ENCODE measurements around the gene C19orf53.
"Not testable (repeated sequence)": the region's sequence is repeated elsewhere in the genome, so short reads cannot be mapped to it uniquely, and the experiment has no call there.

C19orf53 gene

GRCh38 chr19:13763265-13763664 is 11.0 kb upstream of the C19orf53 start:
- in situ Hi-C loops (cut with HindIII; ENCODE audit: low sequenced_read_pairs) = no loop called here

GRCh38 chr19:13764101-13764807 is 10.0 kb upstream of the C19orf53 start, which contains the start of gene MRI1:
Gene MRI1, plus strand, starts transcription at chr19:13764522. Its CDS starts 67 bp downstream, at chr19:13764589.
- in situ Hi-C loops (cut with HindIII; ENCODE audit: low sequenced_read_pairs) = no loop called here

DNA sequence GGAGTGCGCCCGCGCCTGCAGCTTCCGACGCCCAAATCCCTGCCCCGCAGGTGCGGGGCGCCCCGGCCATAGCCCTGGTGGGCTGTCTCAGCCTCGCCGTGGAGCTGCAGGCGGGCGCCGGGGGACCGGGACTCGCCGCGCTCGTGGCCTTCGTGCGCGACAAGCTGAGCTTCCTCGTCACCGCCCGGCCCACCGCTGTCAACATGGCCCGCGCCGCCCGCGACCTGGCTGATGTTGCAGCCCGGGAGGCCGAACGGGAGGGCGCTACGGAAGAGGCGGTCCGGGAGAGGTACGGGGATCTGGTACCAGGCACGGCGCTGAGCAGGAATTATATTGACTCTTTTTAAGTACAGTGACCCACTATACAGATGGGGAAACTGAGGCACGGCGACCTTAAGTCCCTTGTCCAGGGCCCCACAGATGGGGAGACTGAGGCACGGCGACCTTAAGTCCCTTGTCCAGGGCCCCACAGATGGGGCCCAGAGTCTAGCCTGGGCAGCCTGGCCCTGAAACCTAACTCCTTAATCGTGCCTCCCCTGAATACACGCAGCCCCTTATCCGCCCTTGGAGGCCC is 9.3 kb upstream of the C19orf53 start:
- in situ Hi-C loops (cut with HindIII; ENCODE audit: low sequenced_read_pairs) = no loop called here

DNA sequence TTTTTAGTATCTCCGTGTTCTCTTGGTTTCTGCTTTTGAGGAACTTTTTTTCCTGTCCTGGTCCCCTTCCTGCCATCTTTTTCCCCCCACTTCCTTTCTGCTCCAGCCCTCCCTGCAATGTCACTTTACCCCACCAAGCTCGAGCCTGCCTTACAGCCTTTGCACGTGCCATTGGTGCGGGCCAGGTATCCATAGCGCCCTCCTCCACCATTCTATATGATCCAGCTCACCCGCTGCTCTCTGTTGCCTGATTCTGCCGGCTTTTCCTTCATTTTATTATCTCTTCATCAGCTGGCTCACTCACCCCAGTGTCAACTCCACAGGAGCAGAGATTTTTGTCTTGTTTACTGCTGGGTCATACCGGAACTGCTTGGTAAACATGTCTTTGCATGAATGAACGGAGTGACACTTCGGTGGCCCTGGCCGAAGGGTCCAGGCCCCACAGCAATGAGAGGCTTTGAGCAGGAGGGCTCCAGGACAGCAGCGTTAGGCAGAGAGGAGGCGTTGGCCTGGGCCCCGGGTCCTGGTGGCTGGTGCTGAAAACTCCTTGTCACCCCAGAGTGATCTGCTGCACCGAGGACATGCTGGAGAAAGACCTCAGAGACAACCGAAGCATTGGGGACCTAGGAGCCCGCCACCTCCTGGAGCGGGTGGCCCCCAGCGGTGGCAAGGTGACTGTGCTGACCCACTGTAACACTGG is 8.7 kb upstream of the C19orf53 start:
- in situ Hi-C loops (cut with HindIII; ENCODE audit: low sequenced_read_pairs) = no loop called here

DNA sequence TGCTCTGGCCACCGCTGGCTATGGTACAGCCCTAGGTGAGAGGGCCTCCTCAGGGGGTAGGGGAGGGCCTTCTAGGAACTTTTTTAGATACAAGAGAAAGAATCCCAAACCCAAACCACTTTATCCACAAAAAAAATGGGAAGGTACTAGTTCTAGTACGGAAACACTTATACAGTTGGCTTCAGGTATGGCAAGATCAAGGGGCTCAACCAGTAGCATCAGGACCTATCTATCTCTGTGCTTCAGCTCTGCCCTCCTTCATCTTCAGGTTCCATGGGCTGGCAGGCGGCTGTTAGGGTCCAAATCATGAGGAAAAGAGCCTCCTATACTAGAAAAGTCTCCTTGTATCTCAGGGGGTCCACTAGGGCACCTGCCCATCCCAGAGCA is 8.2 kb upstream of the C19orf53 start:
- in situ Hi-C loops (cut with HindIII; ENCODE audit: low sequenced_read_pairs) = no loop called here

- in situ Hi-C loops (cut with HindIII; ENCODE audit: low sequenced_read_pairs) = no loop called here
Observed at GRCh38 chr19:13768510-13768909, 5.7 kb upstream of the C19orf53 start.

DNA sequence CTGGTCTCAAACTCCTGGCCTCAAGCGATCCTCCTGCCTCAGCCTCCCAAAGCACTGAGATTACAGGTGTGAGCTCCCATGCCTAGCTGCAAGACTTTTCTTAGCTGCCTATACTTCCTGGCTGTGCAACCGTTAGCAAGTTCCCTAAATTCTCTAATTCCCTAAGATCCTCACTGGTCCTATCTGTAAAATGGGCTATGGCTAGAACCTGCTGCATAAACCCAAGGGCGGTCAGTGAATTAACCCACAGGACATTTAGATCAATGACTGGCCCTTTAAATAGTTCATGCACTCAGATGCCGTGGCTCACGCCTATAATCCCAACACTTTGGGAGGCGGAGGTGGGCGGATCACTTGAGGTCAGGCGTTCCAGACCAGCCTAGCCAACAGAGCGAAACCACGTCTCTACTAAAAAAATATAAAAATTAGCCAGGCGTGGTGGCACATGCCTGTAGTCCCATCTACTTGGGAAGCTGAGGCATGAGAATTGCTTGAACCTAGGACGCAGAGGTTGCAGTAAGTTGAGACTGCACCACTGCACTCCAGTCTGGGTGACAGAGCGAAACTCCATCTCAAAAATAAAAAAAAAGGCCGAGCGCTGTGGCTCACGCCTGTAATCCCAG is 4.1 kb upstream of the C19orf53 start:
- in situ Hi-C loops (cut with HindIII; ENCODE audit: low sequenced_read_pairs) = no loop called here

- in situ Hi-C loops (cut with HindIII; ENCODE audit: low sequenced_read_pairs) = no loop called here
Observed at GRCh38 chr19:13778398-13778797, 4.1 kb downstream of the C19orf53 start.

DNA sequence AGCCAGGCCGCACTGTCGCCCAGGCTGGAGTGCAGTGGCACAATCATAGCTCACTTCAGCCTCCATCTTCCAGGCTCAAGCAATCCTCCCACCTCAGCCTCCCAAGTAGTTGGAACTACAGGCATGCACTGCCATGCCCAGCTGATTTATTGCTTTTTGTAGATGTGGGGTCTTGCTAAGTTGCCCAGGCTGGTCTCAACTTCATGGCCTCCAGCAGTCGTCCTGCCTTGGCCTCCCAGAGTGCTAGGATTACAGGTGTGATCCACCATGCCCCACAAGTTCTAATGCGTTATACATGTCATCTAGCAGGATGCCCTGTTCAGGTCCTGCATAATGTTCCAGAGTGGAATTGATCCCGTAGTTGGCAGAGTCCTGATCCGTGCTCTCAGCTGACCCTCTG is 4.6 kb downstream of the C19orf53 start:
- in situ Hi-C loops (cut with HindIII; ENCODE audit: low sequenced_read_pairs) = no loop called here

- in situ Hi-C loops (cut with HindIII; ENCODE audit: low sequenced_read_pairs) = not testable (repeated sequence)
Observed at GRCh38 chr19:13779794-13780193, 5.5 kb downstream of the C19orf53 start.

- in situ Hi-C loops (cut with HindIII; ENCODE audit: low sequenced_read_pairs) = no loop called here
Observed at GRCh38 chr19:13781547-13781946, 7.3 kb downstream of the C19orf53 start.

DNA sequence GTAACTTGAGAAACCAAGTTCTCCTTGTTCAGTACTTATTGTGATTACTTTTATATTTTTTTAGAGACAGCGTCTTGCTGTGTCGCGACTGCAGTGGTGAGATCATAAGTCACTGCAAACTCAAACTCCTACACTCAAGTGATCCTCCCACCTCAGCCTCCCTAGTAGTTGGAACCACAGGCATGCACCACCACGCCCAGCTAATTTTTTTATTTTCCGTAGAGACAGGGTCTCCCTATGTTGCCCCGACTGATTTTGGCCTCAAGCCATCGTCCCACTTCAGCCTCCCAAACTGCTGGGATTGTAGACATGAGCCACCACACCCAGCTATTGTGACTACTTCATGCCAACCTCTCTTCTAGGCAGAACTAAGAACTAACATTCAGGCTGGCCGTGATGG is 8.3 kb downstream of the C19orf53 start:
- in situ Hi-C loops (cut with HindIII; ENCODE audit: low sequenced_read_pairs) = no loop called here

DNA sequence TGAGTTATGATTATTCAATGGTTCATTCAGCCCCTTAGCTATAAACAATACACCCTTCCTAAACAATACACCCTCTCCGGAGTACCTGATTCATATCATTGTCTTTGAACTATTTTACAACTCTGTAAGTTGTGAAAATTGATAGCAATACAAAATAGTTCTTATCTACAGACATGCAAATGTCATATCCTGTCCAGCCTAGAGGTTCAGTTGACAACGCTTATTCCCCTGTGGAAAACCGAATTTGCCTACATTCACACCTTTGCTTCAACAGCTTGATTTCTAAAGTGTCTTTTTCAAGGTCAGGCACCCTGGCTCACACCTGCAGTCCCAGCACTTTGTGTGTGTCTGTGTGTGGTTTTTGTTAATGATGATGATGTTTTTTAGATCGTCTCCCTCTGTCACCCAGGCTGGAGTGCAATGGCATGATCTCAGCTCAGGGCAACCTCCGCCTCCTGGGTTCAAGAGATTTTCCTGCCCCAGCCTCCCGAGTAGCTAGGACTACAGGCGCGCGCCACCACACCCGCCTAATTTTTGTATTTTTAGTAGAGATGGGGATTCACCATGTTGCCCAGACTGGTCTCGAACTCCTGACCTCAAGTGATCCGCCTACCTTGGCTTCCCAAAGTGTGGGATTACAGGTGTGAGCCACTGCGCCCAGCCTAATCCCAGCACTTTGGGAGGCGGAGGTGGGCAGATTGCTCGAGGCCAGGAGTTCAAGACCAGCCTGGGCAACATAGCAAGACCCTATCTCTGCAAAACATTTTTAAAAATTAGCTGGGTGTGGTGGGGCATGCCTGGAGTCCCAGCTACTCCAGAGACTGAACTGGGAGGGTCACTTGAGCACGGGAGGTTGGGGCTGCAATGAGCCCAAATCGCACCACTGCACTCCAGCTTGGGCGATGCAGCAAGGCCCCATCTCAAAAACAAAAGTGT is 9.6 kb downstream of the C19orf53 start:
- in situ Hi-C loops (cut with HindIII; ENCODE audit: low sequenced_read_pairs) = no loop called here

GRCh38 chr19:13784731-13785452 is 10.6 kb downstream of the C19orf53 start:
- in situ Hi-C loops (cut with HindIII; ENCODE audit: low sequenced_read_pairs) = no loop called here

DNA sequence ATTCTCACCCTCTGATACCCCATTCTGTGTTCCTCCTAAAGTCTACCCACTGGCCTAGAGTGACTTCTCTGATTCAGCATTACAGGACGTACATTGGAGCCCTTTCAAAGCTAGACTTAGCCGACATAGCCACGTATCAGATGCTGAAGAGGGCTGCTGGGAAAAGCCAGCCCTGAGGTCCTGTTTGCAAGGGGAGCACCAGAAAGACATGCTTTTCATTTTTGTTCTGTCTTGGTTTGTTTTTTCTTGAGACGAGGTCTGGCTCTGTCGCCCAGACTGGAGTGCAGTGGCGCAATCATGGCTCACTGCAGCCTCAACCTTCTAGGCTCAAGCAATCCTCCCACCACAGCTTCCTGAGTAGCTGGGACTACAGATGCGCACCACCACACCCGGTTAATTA is 14.7 kb downstream of the C19orf53 start:
- in situ Hi-C loops (cut with HindIII; ENCODE audit: low sequenced_read_pairs) = no loop called here

GRCh38 chr19:13790354-13790753 is 16.1 kb downstream of the C19orf53 start:
- in situ Hi-C loops (cut with HindIII; ENCODE audit: low sequenced_read_pairs) = no loop called here

GRCh38 chr19:13793317-13793716 is 19.1 kb downstream of the C19orf53 start:
- in situ Hi-C loops (cut with HindIII; ENCODE audit: low sequenced_read_pairs) = not testable (repeated sequence)

DNA sequence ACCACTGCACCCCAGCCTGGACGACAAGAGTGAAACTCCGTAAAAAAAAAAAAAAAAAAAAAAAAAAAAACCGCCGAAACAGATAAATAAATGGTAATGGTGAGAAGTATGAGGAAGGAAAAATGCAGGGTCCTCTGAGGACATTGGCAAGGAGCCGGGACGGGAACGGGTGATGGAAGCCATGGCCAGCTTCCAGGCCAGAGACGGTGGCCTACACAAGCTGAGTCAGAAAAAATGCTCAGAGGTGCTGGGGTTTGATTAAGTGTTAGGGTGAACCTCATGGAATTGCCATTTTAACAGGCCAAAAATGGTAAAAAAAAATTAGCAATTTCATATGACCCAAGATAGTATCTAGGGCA is 20.1 kb downstream of the C19orf53 start:
- in situ Hi-C loops (cut with HindIII; ENCODE audit: low sequenced_read_pairs) = no loop called here

DNA sequence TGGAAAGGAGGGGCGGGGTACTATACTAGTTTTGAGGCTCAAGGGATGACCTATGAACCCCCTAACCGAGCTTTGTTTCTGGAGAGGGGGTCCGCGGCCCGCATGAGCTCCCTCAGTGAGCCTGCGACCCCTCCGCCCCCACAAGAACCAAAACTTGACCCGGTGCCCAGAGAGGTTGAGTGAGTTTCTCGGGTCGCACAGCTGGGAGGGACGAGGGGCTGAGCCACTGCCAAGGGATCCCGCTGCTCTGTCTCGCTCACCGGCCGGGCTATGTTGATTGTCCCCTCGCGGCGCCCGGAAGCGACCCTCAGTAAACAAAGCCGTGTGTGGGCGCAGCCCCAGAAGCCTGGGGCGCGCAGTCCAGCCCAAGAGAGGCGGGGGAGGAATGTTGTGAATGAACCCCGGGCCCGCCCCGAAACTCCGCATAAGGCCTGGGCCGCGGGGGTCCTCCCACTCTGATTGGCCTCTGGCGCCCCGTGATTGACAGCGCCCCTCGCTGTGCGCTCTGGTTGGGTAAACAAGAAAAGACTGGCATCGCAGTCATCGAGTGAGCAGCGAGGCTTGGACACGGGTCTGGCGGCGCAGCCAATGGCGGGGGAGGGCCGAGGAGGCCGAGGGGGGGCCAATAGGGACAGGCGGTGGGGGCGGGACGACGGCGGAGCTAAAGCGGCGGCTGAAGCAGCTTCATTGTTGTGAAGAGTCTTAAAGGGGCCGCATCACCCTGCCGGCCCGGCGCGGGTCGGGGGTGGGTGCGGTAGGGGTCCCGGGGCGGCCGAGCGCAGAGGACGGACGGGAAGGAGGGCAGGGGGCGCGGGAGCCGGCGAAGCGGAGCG is 20.7 kb downstream of the C19orf53 start, which contains the start of gene ZSWIM4:
TSS of gene ZSWIM4 (plus strand) at position 687 of the 833 bp plus-strand sequence. CDS start 206 bp downstream, outside the sequence.
- in situ Hi-C loops (cut with HindIII; ENCODE audit: low sequenced_read_pairs) = no loop called here

Data from DLD1 (cell line).